Left cardiac atrium (tissue), 4 donors: Measurements from ENCODE around the gene PPP1R12C. TPM values are rescaled to one million over a fixed set of nuclear protein-coding genes. Genes with fewer than 3 reads are reported as not detected.
"Not testable (repeated sequence)": the region's sequence is repeated elsewhere in the genome, so short reads cannot be mapped to it uniquely, and the experiment has no call there.

ENCODE experiments used
- ATAC-seq, 2 donors: fragments of 200-7000 bp; cut with Tn5 transposase; one replicate each; pipeline ENCODE4 v1.9.1; 2020; ENCODE audit warnings: mild to moderate bottlenecking in 2 of 2, moderate library complexity in 2 of 2
- DNase-seq: peaks from one replicate; pipeline ENCODE4 v3.0.0-alpha.2; 2020
- intact Hi-C, 2 donors: fragments of 100-400 bp; cut with DNase I; formaldehyde crosslinking; loops; one replicate each; pipeline versions ENCODE4 v1.14.1 to v1.15.1; 2022 to 2023
- total RNA-seq, 2 donors: library from RNA; stranded (reverse); fragmentation: NEBNext Ultra II Directional; extraction: Animal tissue kit (Norgen Biotek cat#: 25700); gene quantifications; one replicate each; pipeline ENCODE4 v1.2.1, GENCODE V29; 2021
- donor health status: DM: no; HTN: yes; CAD: no.
- donor health status: DM: no; HTN: yes; CAD: no; lungs with severe emphysema.
- donor health status: DM: yes; HTN: yes; CAD: no.
- donor health status: Dilated cardiomyopathy.

Gene PPP1R12C
- total RNA-seq, 2 donors from 2014 or later = 117 to 193 TPM

DNA sequence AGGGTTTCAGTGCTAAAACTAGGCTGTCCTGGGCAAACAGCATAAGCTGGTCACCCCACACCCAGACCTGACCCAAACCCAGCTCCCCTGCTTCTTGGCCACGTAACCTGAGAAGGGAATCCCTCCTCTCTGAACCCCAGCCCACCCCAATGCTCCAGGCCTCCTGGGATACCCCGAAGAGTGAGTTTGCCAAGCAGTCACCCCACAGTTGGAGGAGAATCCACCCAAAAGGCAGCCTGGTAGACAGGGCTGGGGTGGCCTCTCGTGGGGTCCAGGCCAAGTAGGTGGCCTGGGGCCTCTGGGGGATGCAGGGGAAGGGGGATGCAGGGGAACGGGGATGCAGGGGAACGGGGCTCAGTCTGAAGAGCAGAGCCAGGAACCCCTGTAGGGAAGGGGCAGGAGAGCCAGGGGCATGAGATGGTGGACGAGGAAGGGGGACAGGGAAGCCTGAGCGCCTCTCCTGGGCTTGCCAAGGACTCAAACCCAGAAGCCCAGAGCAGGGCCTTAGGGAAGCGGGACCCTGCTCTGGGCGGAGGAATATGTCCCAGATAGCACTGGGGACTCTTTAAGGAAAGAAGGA, 2.8 kb downstream of the PPP1R12C start:
- intact Hi-C loops = no loop called here
- ATAC-seq (no peak), DNase-seq (no peak)

DNA sequence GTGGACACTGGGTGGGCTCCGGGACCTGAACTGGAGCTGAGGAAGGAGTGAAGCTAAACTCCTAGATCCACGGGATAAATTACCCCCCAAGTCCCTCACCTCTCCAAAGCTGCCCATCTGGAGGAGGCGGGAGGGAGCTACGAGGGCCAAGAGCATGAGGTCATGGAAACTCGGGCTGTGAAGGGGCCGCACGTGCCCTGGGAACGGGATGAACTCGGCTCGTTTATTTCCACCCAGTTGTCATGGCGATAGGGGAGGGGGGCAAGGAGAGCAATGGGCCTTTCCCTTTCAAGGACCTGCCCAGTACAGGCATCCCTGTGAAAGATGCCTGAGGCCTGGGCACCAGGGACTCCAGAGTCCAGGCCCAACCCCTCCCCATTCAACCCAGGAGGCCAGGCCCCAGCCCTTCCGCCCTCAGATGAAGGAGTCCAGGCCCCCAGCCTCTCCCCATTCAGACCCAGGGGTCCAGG, 3.8 kb downstream of the PPP1R12C start:
- intact Hi-C loops = no loop called here
- ATAC-seq (peak; percentile 27 to 50), DNase-seq (peak; percentile 95)

DNA sequence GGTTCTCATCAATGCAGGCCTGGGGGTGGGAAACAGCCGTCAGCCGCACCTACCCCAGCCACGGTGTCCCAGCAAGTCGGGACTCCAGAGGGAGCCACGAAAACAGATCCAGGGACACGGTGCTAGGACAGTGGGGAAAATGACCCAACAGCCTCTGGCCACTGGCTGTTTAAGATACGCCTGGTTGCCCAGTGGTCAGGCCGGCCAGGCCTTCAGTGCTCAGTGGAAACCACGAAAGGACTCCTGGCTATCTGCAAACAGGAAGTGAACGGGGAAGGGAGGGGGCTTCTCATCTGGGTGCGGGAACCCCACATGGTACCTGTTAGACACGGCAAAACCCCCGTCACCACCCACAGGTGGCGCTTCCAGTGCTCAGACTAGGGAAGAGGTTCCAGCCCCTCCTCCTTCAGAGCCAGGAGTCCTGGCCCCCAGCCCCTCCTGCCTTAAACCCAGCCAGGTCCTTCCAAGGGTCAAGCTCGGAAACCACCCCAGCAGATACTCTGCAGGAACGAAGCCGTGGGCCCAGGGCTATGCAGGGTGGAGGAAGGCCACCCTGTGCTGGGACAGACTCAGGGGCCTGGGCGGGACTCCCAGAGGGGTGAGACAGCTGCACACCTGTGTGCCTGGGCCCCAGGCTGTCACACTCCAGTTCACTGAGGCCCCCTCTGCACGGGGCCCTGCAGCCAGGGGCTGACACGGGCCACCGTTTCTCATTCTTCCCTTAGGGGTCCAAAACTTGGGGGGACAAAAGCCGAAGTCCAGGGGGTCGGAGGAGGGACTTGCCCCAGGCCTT, 4.5 kb downstream of the PPP1R12C start:
- DNase-seq (no peak), ATAC-seq (no peak)
- intact Hi-C loops = no loop called here

DNA sequence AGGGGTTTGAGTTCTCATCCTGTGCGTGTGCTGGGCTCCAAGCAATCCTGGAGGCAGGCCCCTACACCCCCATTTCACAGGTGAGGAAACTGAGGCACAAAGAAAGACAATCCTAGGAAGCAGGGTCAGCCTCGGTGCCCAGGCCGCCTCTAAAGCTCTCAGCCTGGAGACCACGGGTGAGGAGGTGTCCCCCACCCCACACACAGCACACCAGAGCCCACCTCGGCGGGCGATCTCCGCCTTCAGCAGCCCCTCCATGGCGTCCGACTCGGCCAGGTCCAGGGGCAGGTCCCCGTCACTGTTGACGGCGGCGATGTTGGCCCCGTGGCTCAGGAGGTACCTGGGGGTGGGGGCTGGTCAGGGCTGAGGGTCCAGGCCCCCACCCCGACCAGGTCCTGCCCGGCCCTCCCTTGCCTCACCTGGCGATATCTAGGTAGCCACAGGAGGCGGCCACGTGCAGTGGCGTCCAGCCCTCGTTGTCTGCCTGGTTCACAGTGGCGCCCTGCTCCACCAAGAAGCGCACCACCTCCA, 5.1 kb downstream of the PPP1R12C start:
- intact Hi-C loops = no loop called here

DNA sequence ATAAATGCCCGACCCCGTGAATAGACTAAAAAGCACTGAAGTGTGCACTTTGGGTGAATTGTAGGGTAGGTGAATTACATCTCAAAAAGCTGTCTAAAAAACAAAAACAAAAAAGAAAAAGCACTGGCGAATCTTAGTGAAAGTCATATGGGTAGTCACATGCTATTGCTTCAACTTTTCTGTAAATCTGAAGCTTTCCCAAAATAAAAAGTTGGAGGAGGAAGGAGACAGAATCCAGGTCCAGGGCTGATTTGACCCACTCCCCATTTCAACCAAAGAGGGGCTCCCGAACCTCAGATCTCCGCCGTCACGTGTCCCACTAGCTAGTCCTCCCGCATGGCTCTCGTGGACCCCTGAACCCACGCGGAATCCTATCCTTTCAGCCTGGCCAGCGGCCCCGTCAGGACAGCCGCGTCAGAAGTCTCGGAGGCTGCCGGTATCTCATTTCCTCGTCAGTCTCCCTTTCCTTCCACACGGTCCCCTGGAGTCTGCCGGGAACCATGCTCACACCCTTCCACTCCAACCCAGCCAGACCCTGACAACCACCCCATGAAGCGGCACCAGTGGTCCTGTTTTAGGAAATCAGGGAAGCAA, 6.1 kb downstream of the PPP1R12C start:
- ATAC-seq = no peak
- peak; percentile 34 for DNase-seq
- intact Hi-C loops = no loop called here

More for the DNA sequence above, 5.1 kb downstream of the PPP1R12C start:
- no peak for ATAC-seq
- DNase-seq = no peak

DNA sequence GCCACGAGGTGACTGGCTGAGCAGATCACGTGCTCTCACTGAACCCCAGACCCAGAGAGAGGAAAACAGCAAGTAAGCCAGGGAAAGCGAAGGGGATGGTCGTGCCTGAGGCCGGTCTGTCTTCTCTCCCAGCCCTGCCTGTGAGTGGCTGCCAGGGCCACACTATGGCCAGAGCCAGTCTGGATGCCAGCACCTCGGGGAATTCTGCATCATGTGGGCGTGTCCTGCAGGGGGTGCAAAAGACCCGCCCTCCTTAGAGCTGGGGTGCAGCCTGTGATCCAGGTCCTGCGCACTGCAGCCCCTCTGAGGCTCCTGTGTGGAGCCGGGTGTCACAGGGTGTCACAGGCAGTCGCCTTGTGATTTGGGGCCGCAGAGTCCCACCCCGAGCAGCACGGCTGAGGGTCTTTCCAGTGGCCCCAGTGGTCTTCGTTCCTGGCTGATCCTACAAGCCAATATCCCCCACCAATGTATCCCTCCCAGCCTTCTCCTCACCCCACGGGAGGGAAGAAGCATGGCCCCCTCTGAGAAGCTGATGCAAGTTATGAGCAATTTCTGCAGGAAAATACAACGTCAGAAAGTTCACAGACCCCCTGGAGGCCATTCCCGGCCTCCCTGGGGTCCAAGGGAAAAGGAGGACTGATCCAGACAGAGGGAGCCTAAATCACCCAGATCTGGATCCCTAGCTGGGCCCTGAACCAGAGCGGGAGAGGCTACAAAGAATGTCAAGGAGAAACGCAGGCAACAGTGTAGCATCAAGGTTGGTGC, 7.7 kb downstream of the PPP1R12C start:
- DNase-seq (no peak), ATAC-seq (no peak)
- intact Hi-C loops = no loop called here

DNA sequence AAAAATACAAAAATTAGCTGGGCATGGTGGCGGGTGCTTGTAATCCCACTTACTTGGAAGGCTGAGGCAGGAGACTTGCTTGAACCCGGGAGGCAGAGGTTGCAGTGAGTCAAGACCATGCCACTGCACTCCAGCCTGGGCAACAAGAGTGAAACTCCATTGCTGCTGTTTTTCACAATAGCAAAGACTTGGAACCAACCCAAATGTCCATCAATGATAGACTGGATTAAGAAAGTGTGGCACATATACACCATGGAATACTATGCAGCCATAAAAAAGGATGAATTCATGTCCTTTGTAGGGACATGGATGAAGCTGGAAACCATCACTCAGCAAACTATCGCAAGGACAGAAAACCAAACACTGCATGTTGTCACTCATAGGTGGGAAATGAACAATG, 10.2 kb downstream of the PPP1R12C start:
- DNase-seq, intact Hi-C loops, ATAC-seq: not testable (repeated sequence)

DNA sequence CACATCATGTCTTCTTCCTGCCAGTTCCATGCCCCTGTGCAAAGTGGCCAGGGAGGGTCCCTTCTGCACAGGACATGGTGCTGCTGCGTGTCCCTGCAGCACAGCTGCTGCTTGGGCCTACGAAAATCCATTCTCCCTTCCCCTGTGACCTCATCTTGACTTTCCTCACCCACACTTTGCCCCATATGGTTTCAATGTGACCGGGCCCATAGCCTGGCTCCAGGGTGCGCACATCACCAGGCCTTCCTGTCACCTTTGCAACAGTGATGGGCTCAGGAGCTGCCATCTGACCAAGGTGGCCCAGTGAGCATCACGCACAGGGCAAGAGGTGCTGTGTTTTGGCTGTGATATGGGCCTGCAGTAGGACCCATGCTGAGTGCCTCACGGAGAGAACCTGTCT, 10.8 kb downstream of the PPP1R12C start:
- DNase-seq = no peak
- no peak for ATAC-seq
- intact Hi-C loops = no loop called here

DNA sequence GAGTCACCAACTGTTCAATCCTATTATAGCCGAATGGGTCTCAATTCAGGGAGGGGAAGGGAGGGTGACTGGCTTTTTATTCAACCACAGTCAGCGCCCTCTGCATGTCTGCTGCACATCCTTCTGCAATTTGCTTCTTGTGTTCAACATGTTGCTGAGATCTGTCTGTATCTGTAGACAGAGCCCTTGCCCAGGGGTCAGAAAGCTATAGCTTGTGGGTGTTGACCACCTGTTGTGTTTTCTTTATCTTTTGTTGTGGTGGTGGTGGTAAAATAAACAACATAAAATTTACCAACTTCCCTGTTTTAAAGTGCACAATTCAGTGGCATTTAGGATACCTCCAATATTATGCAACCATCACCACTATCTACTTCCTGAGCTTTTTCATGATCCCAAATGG, 12.2 kb downstream of the PPP1R12C start:
- DNase-seq (no peak), ATAC-seq (no peak)
- intact Hi-C loops = no loop called here

DNA sequence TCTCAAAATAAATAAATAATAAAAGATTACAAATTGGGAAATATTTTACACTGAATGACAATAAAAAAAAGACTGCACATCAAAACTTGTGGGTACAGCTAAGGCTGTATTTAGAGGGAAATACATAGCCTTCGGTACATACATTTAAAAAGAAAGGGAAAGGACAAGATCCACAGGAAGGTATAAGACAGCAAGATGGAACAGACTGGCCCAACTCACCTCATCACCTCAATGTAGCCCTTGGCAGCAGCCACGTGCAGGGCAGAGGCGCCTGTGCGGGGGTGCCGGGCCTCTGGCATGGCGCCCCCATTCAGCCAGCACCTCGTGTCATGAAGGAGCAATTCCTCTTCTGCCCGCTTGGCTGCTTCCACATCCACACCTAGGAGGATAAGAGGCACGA, 14.2 kb downstream of the PPP1R12C start:
- ATAC-seq (no peak), DNase-seq (no peak)
- intact Hi-C loops = no loop called here

DNA sequence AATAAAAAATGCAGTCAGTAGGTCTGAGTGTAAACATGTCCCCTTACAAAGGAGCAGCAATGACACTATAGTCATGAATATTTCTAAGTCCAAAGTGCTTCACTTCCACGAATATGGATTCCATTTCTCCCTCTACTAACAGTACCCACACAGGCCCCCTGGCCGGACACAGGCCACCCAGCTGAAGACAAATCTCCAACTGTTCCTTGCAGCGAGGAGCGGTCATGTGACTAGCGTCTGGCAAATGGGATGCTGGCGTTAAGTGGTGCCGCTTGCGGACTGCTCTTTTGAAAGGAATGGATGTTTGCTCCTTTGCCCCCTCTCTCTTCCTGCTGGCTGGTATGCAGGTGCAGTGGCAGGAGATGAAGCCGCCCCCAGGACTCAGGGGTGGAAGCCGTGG, 16.2 kb downstream of the PPP1R12C start:
- no peak for DNase-seq
- ATAC-seq = no peak
- intact Hi-C loops = no loop called here

DNA sequence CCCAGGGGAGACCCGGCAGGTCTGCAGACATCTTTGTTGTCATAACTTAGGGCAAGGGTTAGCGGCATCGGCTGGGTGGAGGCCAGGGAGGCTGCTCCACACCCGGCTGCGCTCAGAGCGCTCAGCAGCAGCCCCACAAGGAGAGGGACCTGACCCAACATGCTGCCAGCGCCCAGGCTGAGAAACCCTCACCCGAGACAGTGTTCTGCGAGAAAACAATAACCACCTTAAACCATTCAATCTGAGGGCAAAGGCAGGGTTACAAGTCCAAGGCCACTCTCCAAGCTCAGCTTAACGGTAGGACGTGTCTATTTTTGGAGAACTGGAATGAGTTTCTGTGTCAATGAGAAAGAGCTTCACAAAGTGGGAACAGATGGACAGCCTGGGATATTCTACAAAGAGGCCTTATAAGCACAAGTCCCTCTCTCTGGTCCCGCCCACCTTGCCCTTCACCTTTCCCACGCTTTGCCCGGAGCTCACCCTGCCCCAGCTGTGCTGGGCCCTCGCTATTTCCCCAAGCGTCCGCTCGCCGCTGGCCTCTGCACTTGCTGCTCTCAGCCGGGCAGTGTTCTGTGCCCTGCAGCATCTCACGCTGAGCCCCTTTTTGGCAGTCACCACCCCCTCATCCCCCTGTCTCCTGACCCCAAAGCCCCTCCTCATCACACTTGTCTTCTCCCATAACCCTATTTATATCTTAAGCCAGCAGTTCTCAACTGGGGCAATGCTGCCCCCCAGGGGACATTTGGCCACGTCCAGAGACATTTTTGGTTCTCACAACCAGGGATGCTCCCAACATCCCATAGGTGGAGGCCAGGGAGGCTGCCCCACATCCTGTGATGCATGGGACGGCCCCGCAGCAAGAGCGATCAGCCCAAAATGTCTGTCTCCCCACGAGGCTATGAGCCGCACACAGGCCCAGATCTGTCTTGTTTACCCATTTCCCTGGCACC, 17.6 kb downstream of the PPP1R12C start:
- DNase-seq = no peak
- intact Hi-C loops = no loop called here
- peak; percentile 22 to 49 for ATAC-seq

DNA sequence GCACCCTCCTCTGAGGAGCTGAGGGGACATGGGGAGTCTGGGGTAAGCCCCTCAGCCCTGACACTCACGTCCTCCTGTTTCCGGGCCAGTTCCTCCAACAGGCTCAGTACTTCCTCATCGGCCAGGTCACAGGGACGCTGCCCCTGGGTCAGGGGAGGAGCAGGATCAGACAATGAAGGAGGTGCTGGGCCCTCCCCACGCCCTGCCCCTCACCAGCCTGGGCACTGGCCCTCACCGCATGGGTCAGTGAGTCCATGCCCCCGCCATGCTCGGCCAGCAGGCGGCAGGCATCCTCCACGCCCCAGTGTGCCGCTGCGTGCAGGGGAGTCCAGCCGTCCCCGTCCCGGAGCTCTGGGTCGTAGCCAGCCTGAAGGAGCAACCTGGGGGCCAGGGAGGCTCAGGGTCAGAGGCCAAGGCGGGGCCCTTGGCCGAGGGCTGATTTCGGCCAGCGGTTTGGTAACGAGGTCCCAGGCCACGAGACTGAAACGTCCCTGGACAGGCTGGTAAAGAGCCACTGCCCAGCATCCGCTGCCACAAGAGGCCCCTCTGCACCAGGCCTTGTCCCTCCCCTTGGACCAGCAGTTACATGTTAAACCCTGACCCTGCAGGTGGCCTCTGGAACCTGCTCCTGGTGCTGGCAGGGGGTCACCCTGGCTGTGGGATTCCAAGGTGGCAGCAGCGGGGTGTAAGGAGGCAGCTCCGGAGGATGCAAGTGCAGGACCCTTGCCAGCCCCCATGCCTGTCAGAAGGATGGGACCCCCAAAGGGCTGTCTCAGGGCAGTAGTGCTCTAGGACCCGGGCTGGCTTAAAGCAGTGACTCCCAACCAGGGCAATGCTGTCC, 18.5 kb downstream of the PPP1R12C start:
- ATAC-seq (peak in 1 of 2 donors; percentile 12), DNase-seq (peak; percentile 18)
- intact Hi-C loops = no loop called here

DNA sequence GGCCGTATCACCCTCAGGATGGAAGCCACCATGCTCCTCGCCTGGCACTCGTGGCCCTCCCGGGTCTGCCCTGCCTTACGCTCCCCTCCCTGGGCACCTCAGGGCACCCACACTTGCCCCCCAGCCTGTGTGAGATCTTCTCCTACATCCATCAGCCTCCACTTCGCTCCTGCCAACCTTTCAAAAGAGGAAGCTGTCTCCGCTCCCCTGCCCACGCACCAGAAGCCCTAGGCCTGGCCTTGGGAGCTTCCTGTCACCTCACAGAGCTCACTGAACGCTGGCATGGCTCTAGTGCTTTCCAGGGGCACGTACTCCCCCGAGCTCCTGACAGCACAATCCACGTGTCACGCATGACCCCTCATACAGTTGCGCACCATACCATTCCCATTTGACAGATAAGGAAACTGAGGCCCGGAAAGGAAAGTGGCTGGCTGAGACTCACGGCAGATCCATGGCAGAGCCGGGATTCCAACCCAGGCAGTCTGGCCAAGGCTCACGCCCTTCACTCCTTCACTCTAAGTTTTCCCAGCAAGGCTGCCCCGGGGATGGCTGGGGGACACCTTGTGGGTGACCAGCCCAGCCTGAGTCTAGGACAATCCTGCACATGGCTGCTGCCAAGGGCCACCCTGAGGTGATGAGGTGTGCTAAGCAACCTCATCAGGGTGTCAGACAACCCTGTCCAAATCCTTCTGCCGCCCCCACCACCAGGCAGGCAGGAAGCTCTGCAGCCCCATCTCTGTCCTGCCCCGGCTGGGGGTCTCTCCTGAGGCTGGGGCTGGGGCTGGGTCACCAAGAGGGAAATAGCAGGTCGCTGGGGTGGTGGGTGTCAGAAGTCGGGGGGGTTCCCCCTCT, 19.3 kb downstream of the PPP1R12C start:
- no peak for DNase-seq
- intact Hi-C loops = no loop called here
- no peak for ATAC-seq

DNA sequence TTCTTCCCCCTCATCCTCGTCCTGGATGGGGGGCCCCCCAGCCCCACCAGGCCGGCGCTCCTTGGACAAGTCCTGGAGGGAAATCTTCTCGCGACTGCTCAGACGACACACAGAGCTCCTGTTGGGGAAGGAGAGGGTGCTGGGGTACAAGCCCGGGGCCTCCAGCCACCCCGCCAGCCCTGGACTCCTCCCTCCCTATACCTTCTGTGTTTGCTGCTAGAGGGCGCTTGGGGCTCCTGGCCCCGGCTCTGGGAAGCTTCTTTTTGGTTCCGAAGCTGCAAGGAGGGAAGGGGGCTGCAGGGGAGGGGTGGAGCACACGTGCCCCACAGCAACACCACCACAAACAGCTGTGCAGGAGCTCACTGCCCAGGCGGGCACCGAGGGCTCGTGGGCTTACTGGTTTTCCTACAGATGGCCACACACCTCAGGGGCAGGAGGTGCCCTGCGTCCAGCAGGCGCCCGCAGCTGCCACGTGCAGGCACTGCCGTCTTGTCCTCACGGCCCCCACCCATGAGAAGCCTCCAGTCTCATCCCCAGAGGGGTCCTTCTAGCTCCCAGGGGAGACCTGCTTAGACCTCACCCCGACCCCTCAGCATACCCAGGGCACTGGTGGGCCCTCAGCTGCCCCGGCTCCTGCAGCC, 21.3 kb downstream of the PPP1R12C start:
- ATAC-seq = no peak
- peak; percentile 10 for DNase-seq
- intact Hi-C loops = no loop called here
